ENCODE results near the gene ARSB.

DNA sequence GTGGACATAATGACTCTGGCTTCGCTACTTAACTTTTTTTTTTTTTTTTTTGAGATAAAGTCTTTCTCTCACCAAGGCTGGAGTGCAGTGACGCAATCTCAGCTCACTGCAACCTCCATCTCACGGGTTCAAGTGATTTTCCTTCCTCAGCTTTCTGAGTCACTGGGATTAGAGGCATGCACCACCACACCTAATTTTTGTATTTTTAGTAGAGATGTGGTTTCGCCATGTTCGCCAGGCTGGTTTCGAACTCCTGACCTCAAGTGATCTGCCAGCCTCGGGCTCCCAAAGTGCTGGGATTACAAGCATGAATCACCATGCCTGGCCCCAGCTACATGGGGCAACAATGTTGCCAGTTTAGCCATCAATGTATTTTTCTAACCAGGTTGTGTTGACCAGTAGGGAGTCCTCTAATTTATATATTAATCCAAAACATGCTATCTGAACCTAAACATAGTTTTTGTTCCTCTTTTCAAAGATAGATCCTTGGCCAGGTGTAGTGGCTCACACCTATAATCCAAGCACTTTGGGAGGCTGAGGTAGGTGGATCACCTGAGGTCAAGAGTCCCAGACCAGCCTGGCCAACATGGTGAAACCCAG, 216.2 kb downstream of the ARSB start:
- no peak for TF ChIP-seq FOXA1 (IDR thresholded peaks at IDR 0.05)
- TF ChIP-seq ARNT (IDR thresholded peaks at IDR 0.05), result no peak
- TF ChIP-seq, protein P1, sequence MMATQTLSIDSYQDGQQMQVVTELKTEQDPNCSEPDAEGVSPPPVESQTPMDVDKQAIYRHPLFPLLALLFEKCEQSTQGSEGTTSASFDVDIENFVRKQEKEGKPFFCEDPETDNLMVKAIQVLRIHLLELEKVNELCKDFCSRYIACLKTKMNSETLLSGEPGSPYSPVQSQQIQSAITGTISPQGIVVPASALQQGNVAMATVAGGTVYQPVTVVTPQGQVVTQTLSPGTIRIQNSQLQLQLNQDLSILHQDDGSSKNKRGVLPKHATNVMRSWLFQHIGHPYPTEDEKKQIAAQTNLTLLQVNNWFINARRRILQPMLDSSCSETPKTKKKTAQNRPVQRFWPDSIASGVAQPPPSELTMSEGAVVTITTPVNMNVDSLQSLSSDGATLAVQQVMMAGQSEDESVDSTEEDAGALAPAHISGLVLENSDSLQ (IDR thresholded peaks at IDR 0.05), result no peak
- TF ChIP-seq BHLHE40 (IDR thresholded peaks at IDR 0.05; ENCODE audit: borderline replicate concordance), result no peak
- no peak for TF ChIP-seq FOXM1 (IDR thresholded peaks at IDR 0.05; ENCODE audit: borderline replicate concordance)
- TF ChIP-seq FOXK2 (IDR thresholded peaks at IDR 0.05), result no peak
- no peak for TF ChIP-seq ZNF384 (IDR thresholded peaks at IDR 0.05)
